ENCODE data around the gene DRG2.
A peak's percentile ranks its signal among the peaks of the same experiment; 100 is the strongest.

Gene DRG2

GRCh38 chr17:18093616-18094408 lies 6.1 kb downstream of the DRG2 start:
- TF ChIP-seq ZNF37A (tag by site-specific recombination; IDR thresholded peaks at IDR 0.05) (no peak), SP7 (tag by site-specific recombination; IDR thresholded peaks at IDR 0.05) (no peak), ZNF530 (tag by site-specific recombination; IDR thresholded peaks at IDR 0.05; ENCODE audit: low read depth) (no peak), ZBTB6 (tag by site-specific recombination; IDR thresholded peaks at IDR 0.05) (peak; percentile 61; the same call in 1 of the 2 replicates), ZNF132 (tag by site-specific recombination; IDR thresholded peaks at IDR 0.05; ENCODE audit: borderline replicate concordance) (no peak), ZNF660 (tag by site-specific recombination; IDR thresholded peaks at IDR 0.05) (peak; percentile 68; the same call in 1 of the 2 replicates), KLF8 (tag by site-specific recombination; IDR thresholded peaks at IDR 0.05) (no peak), ZNF18 (tag by site-specific recombination; IDR thresholded peaks at IDR 0.05) (0 out of 2 replicates have a peak, but pooled peaks have one; percentile 31), ZSCAN4 (tag by site-specific recombination; IDR thresholded peaks at IDR 0.05) (0 out of 2 replicates have a peak, but pooled peaks have one; percentile 16), ZBTB48 (tag by site-specific recombination; IDR thresholded peaks at IDR 0.05) (no peak), ZNF354C (tag by site-specific recombination; IDR thresholded peaks at IDR 0.05; ENCODE audit: borderline replicate concordance, low read depth) (no peak), ZBTB17 (tag by site-specific recombination; IDR thresholded peaks at IDR 0.05) (peak; percentile 41; the same call in 1 of the 2 replicates), ZNF140 (tag by site-specific recombination; IDR thresholded peaks at IDR 0.05) (no peak), ZNF654 (tag by site-specific recombination; IDR thresholded peaks at IDR 0.05; ENCODE audit: low read depth) (peak; percentile 40), ZNF843 (tag by site-specific recombination; IDR thresholded peaks at IDR 0.05) (no peak), HOXC10 (CRISPR knock-in tag; IDR thresholded peaks at IDR 0.05) (no peak), ZNF670 (tag by site-specific recombination; IDR thresholded peaks at IDR 0.05; ENCODE audit: low read depth) (no peak), ZFP69B (tag by site-specific recombination; IDR thresholded peaks at IDR 0.05) (no peak), ZNF600 (tag by site-specific recombination; IDR thresholded peaks at IDR 0.05) (peak; percentile 67; the same call in 1 of the 2 replicates), ZNF791 (tag by site-specific recombination; IDR thresholded peaks at IDR 0.05) (no peak), REST (tag by site-specific recombination; IDR thresholded peaks at IDR 0.05) (no peak)
- no peaks in the 10 kb centered on the region for H3K9me3 ChIP-seq (ENCODE audit: control insufficient read depth, insufficient read depth, low read depth, low read length)
- peaks cover 37 to 72% of the 10 kb centered on the region in 2 experiments for H3K36me3 ChIP-seq (ENCODE audit: control insufficient read depth in 2 of 2, insufficient read depth in 1 of 2, low read length in 2 of 2)
- CTCF ChIA-PET = interaction anchor here (0.5 to 1.6 kb wide), 14 partner anchors 25 to 193 kb away, joined by 3 to 5 read pairs (median 3); no protein-coding TSS in a partner anchor
- 0 out of 2 replicates have a peak, but pooled peaks cover 2% of the 10 kb centered on the region for H3K4me1 ChIP-seq (ENCODE audit: control insufficient read depth, insufficient read depth, low read length)
- no peak overlapping the region for H3K4me3 ChIP-seq (ENCODE audit: low read depth, low read length)
- H3K27ac ChIP-seq (ENCODE audit: extremely low read depth, low read depth, low read length) = 0 out of 2 replicates have a peak overlapping the region, but pooled peaks have one; percentile 17
- POLR2A ChIA-PET = interaction anchor here (0.5 to 0.6 kb wide), 2 partner anchors 16 to 89 kb away, joined by 3 to 10 read pairs; no protein-coding TSS in a partner anchor

Measured in HEK293 (cell line).